ENCODE measurements around the gene IL32. TPM values are rescaled to one million over a fixed set of nuclear protein-coding genes. Genes with fewer than 3 reads are reported as not detected.

IL32 gene
- total RNA-seq, 3 donors from 2014 or later (not counting 1 experiment from before 2014, with no cell fraction given) = 305 to 562 (median 319) TPM

DNA sequence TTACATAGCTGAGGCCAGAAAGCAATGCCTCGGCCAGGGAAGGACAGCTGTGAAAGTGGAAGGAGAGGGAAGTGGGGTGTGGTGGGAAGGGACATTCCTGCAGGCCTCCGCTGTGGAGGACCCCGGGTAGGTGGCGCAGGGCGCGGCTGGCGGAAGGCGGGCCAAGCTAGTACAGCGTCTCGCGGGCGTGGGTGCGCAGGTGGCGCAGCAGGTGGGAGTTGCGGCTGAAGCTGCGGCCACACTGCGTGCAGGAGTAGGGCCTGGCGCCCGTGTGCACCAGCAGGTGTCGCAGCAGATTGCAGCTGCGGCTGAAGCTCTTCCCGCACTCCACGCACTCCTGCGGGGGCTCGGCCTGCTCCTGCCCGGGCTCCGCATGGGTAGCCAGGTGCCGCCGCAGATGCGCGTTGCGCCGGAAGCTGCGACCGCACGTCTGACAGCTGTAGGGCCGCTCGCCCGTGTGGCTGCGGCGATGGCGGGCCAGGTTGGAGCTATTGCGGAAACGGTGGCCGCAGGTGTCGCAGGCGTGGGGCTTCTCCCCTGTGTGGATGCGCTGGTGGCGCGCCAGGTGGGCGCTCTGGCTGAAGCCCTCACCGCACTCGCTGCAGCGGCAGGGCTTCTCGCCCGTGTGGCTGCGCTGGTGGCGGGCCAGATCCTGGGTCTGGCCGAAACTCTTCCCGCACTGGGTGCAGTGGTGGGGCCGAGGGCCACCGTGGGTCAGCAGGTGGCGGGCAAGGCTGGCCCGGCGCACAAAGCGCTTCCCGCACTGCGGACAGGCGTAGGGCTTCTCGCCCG is 23.7 kb downstream of the IL32 start:
- 97% methylated on average over 71 of the region's 71 CpGs for WGBS (ENCODE audit: insufficient coverage)
- H3K27ac ChIP-seq (ENCODE audit: low read length) = no peak overlapping the region
- no peaks in the 10 kb centered on the region for H3K36me3 ChIP-seq (ENCODE audit: control insufficient read depth, insufficient read depth, low read length)
- H3K9me3 ChIP-seq (ENCODE audit: control insufficient read depth, insufficient read depth, low read length) = no peaks in the 10 kb centered on the region
- H3K4me3 Mint-ChIP-seq = no peak overlapping the region
- TF ChIP-seq, protein P1, sequence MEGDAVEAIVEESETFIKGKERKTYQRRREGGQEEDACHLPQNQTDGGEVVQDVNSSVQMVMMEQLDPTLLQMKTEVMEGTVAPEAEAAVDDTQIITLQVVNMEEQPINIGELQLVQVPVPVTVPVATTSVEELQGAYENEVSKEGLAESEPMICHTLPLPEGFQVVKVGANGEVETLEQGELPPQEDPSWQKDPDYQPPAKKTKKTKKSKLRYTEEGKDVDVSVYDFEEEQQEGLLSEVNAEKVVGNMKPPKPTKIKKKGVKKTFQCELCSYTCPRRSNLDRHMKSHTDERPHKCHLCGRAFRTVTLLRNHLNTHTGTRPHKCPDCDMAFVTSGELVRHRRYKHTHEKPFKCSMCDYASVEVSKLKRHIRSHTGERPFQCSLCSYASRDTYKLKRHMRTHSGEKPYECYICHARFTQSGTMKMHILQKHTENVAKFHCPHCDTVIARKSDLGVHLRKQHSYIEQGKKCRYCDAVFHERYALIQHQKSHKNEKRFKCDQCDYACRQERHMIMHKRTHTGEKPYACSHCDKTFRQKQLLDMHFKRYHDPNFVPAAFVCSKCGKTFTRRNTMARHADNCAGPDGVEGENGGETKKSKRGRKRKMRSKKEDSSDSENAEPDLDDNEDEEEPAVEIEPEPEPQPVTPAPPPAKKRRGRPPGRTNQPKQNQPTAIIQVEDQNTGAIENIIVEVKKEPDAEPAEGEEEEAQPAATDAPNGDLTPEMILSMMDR (IDR thresholded peaks at IDR 0.05) = no peak
- H3K27me3 Mint-ChIP-seq (ENCODE audit: low read depth in 2 of 2) = no peaks in the 10 kb centered on the region
- no peak overlapping the region for H3K4me3 ChIP-seq (ENCODE audit: low read length)
- no peak for DNase-seq
- intact Hi-C loops (cut with micrococcal nuclease) = no loop called here
- H3K9me3 Mint-ChIP-seq = no peaks in the 10 kb centered on the region
- no peaks in the 10 kb centered on the region for H3K36me3 Mint-ChIP-seq
- H3K27ac Mint-ChIP-seq = no peak overlapping the region
- peaks cover 40% of the 10 kb centered on the region for H3K4me1 ChIP-seq (ENCODE audit: control insufficient read depth, insufficient read depth, low read length)
- ATAC-seq = no peak
- no peaks in the 10 kb centered on the region for H3K27me3 ChIP-seq (ENCODE audit: control insufficient read depth, insufficient read depth, low read length)
- H3K4me1 Mint-ChIP-seq = peaks cover 37 to 42% of the 10 kb centered on the region in 2 donors

DNA sequence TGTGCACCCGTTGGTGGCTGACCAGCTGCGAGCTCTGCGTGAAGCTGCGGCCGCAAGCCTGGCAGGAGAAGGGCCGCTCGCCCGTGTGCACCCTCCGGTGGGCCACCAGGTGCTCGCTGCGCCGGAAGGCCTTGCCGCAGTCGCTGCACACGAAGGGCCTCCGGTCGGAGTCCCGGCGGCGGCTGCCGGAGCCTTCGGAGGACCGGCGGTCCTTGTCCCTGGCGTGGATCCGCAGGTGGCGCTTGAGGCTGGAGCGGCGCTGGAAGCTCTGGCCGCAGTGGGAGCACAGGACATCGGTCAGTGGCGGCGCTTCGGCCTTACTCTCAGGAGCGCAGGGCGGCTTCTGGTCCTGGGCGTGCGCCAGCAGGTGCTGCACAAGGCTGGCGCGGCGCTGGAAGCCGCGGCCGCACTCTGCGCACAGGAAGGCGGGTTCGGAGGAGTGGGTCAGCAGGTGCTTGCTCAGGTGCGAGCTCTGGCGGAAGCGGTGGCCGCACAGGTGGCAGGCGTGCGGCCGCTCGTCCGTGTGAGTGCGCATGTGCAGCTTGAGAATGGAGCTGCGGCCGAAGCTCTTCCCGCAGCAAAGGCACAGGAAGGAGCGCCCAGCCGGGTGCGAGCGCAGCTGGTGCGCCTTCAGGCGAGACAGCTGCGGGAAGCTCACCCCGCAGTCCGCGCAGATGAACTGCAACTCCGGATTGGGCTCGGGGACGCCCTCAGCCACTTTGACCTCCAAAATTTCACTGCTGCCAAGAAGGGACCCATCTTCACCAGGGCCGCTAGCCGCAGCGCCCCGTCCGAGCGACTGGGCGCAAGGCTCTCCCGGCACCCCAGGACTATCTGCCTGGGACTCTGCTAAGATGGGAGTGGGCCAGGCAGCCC is 24.5 kb downstream of the IL32 start:
- H3K27ac Mint-ChIP-seq = no peak overlapping the region

DNA sequence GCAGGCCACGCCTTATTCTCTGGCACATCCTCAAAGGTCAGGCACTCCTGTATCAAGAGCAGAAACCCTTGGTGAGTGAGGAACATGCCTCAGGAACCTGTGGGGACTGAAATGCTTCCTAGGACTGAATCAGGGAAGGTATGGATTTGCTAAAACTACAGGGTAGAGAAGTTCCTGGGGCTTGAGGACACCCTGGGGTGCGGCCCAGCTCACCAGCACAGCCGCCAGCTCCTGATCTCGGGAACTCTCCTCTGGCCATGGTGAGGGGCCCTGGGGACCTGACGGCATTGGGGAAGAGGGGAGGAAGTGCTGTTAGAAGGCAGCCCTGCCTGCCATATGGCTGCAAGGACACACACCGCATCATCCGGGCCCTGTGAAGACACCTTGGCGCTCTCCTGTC is 26.1 kb downstream of the IL32 start:
- no peaks in the 10 kb centered on the region for H3K36me3 ChIP-seq (ENCODE audit: control insufficient read depth, insufficient read depth, low read length)
- no peak overlapping the region for H3K27ac ChIP-seq (ENCODE audit: low read length)
- H3K9me3 ChIP-seq (ENCODE audit: control insufficient read depth, insufficient read depth, low read length) = no peaks in the 10 kb centered on the region
- H3K4me1 ChIP-seq (ENCODE audit: control insufficient read depth, insufficient read depth, low read length) = peaks cover 45% of the 10 kb centered on the region
- ATAC-seq (no peak), DNase-seq (no peak)
- Mint-ChIP-seq H3K9me3 (no peaks in the 10 kb centered on the region), H3K4me3 (no peak overlapping the region), H3K27me3 (ENCODE audit: low read depth in 2 of 2) (no peaks in the 10 kb centered on the region), H3K36me3 (no peaks in the 10 kb centered on the region), H3K4me1 (peaks cover 27 to 38% of the 10 kb centered on the region in 2 donors), H3K27ac (no peak overlapping the region)
- intact Hi-C loops (cut with micrococcal nuclease) = no loop called here
- H3K27me3 ChIP-seq (ENCODE audit: control insufficient read depth, insufficient read depth, low read length) = no peaks in the 10 kb centered on the region
- 95% methylated on average over 8 of the region's 8 CpGs for WGBS (ENCODE audit: insufficient coverage)
- TF ChIP-seq, protein P1 (IDR thresholded peaks at IDR 0.05) = no peak
- H3K4me3 ChIP-seq (ENCODE audit: low read length) = no peak overlapping the region

More for the DNA sequence above, 24.5 kb downstream of the IL32 start:
- Histone ChIP-seq H3K9me3 (ENCODE audit: control insufficient read depth, insufficient read depth, low read length) (no peaks in the 10 kb centered on the region), H3K4me1 (ENCODE audit: control insufficient read depth, insufficient read depth, low read length) (peaks cover 45% of the 10 kb centered on the region), H3K27me3 (ENCODE audit: control insufficient read depth, insufficient read depth, low read length) (no peaks in the 10 kb centered on the region), H3K27ac (ENCODE audit: low read length) (no peak overlapping the region), H3K4me3 (ENCODE audit: low read length) (no peak overlapping the region), H3K36me3 (ENCODE audit: control insufficient read depth, insufficient read depth, low read length) (no peaks in the 10 kb centered on the region)
- no peaks in the 10 kb centered on the region for H3K36me3 Mint-ChIP-seq
- no peaks in the 10 kb centered on the region for H3K27me3 Mint-ChIP-seq (ENCODE audit: low read depth in 2 of 2)
- no peaks in the 10 kb centered on the region for H3K9me3 Mint-ChIP-seq
- ATAC-seq = no peak
- DNase-seq = no peak
- H3K4me1 Mint-ChIP-seq = peaks cover 39 to 43% of the 10 kb centered on the region in 2 donors
- intact Hi-C loops (cut with micrococcal nuclease) = no loop called here
- no peak overlapping the region for H3K4me3 Mint-ChIP-seq
- TF ChIP-seq, protein P1 (IDR thresholded peaks at IDR 0.05) = no peak
- WGBS (ENCODE audit: insufficient coverage) = 98% methylated on average over 81 of the region's 81 CpGs

All from natural killer cell (primary cell).